ENCODE data around the gene RPGRIP1. TPM values are rescaled to one million over a fixed set of nuclear protein-coding genes. Genes with fewer than 3 reads are reported as not detected.
"Not testable (repeated sequence)": the region's sequence is repeated elsewhere in the genome, so short reads cannot be mapped to it uniquely, and the experiment has no call there.

RPGRIP1 gene
- total and polyA plus RNA-seq, 9 of the 15 experiments (the other 6 are each of a cell fraction or from before 2014, with no cell fraction given): 0.47 to 0.95 (median 0.65) TPM; not detected in 1

DNA sequence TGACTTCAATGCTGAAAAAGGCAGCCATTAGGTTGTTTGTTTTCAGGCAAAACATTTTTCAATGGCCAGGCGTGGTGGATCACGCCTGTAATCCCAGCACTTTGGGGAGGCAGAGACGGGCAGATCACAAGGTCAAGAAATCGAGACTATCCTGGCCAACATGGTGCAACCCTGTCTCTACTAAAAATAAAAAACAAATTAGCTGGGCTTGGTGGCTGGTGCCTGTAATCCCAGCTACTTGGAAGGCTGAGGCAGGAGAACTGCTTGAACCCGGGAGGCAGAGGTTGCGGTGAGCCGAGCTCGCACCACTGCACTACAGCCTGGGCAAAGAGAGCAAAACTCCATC lies 23.8 kb upstream of the RPGRIP1 start:
- CTCF ChIA-PET (ENCODE audit: low intra/inter-chr PET ratio); H3K4me3 ChIP-seq; H3K4me1 ChIP-seq (replicated peaks in 1 of 2; ENCODE audit: control insufficient read depth in 2 of 2, insufficient read depth in 2 of 2, low read length in 2 of 2); FAIRE-seq; DNase-seq (ENCODE audit: extremely low read depth in 1 of 4, low spot score in 3 of 4); in situ Hi-C loops (cut with MboI); H3K9me1 ChIP-seq (ENCODE audit: control insufficient read depth, insufficient read depth, low read length); ATAC-seq; BruUV-seq (replicated peaks); H3K9ac ChIP-seq (ENCODE audit: insufficient read depth in 1 of 2, low read depth in 2 of 2, low read length in 2 of 2); H2AFZ ChIP-seq (ENCODE audit: low read depth, low read length); H3K27me3 ChIP-seq (ENCODE audit: control insufficient read depth in 2 of 2, insufficient read depth in 2 of 2, low read length in 2 of 2); H3K9me3 ChIP-seq (replicated peaks; ENCODE audit: control insufficient read depth, insufficient read depth, low read depth, low read length); H3K4me2 ChIP-seq (ENCODE audit: insufficient read depth, low read length); intact Hi-C loops (cut with micrococcal nuclease); H3K27ac ChIP-seq (ENCODE audit: extremely low read depth, low read depth, low read length): not testable (repeated sequence)
- POLR2A ChIA-PET: interaction anchor here (0.6 to 6.1 kb wide), 11 partner anchors 9 to 191 kb away, joined by 3 to 58 read pairs (median 3); no protein-coding TSS in a partner anchor
- peaks cover 32% of the 10 kb centered on the region for H4K20me1 ChIP-seq (replicated peaks; ENCODE audit: control insufficient read depth, insufficient read depth, low read length)
- H3K79me2 ChIP-seq (ENCODE audit: control insufficient read depth, insufficient read depth, low read length): peaks cover 99% of the 10 kb centered on the region
- 88% methylated on average over 8 of the region's 8 CpGs for WGBS (ENCODE audit: insufficient coverage, low coverage, missing lambda C conversion rate)
- peaks cover 88% of the 10 kb centered on the region for H3K36me3 ChIP-seq (ENCODE audit: control insufficient read depth, insufficient read depth, low read length)
- TF ChIP-seq POLR2A (conservative IDR thresholded peaks at IDR 0.05): peak; percentile 30; the same call in 1 of the 2 replicates

DNA sequence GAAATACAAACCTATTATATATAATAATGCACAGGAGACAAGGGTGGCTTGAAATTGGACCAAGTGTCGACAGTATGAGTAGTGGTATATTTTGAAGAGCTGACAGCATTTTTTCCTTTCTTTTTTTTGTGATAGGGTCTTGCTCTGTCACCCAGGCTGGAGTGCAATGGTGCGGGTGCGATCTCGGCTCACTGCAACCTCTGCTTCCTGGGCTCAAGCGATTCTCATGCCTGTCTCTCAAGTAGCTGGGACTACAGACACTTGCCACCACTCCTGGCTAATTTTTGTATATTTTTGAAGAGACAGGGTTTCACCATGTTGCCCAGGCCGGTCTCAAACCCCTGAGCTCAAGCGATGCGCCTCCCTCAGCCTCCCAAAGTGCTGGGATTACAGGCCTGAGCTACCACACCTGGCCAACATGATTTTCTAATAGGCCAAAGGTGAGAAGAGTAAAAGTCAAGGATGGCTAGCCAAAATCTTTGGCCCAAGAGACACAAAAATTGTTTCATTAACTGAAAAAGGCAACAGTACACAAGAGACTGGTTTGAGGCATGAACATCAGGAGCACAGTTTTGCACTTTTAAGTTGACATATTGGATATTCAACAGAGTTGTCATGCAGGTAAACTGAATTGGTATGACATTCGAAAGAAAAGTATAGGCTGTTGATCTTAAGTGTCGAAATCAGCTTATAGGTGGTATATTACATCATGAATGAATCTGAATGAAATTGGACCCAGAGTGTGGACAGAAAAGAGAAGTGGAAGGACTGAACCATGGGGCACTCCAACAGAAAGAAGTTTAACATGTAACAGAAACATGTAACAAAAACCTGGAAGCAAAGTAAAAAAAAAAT lies 23.1 kb upstream of the RPGRIP1 start:
- 92% methylated on average over 8 of the region's 10 CpGs for whole genome bisulfite sequencing (ENCODE audit: insufficient coverage, low coverage, missing lambda C conversion rate)
- intact Hi-C loops (cut with micrococcal nuclease): no loop called here
- Histone ChIP-seq H2AFZ (ENCODE audit: low read depth, low read length) (no peak overlapping the region), H3K36me3 (ENCODE audit: control insufficient read depth, insufficient read depth, low read length) (peaks cover 88% of the 10 kb centered on the region), H3K4me1 (replicated peaks in 1 of 2; ENCODE audit: control insufficient read depth in 2 of 2, insufficient read depth in 2 of 2, low read length in 2 of 2) (peaks cover 4% of the 10 kb centered on the region in 2 experiments; a peak in 4 of 5 replicates), H3K4me2 (ENCODE audit: insufficient read depth, low read length) (no peak overlapping the region), H3K9me3 (replicated peaks; ENCODE audit: control insufficient read depth, insufficient read depth, low read depth, low read length) (no peaks in the 10 kb centered on the region), H4K20me1 (replicated peaks; ENCODE audit: control insufficient read depth, insufficient read depth, low read length) (peaks cover 36% of the 10 kb centered on the region), H3K27me3 (ENCODE audit: control insufficient read depth in 2 of 2, insufficient read depth in 2 of 2, low read length in 2 of 2) (no peaks in the 10 kb centered on the region), H3K27ac (ENCODE audit: extremely low read depth, low read depth, low read length) (no peak overlapping the region), H3K79me2 (ENCODE audit: control insufficient read depth, insufficient read depth, low read length) (peaks cover 99% of the 10 kb centered on the region), H3K4me3 (no peak overlapping the region), H3K9ac (ENCODE audit: insufficient read depth in 1 of 2, low read depth in 2 of 2, low read length in 2 of 2) (no peak overlapping the region), H3K9me1 (ENCODE audit: control insufficient read depth, insufficient read depth, low read length) (no peaks in the 10 kb centered on the region)
- in situ Hi-C loops (cut with MboI): no loop called here
- no peak for DNase-seq (ENCODE audit: extremely low read depth in 1 of 4, low spot score in 3 of 4)
- no TSS peak for BruUV-seq (replicated peaks)
- POLR2A ChIA-PET: interaction anchor here (0.6 to 6.1 kb wide), 13 partner anchors 8 to 191 kb away, joined by 3 to 58 read pairs (median 3); no protein-coding TSS in a partner anchor
- CTCF ChIA-PET (ENCODE audit: low intra/inter-chr PET ratio): no interaction called here
- TF ChIP-seq POLR2A (conservative IDR thresholded peaks at IDR 0.05) (peak; percentile 31; the same call in 1 of the 2 replicates), RBFOX2 (IDR thresholded peaks at IDR 0.05; ENCODE audit: low read depth, low read length) (0 out of 2 replicates have a peak, but pooled peaks have one; percentile 25), HMGN3 (IDR thresholded peaks at IDR 0.05; ENCODE audit: borderline replicate concordance, extremely low read depth, insufficient read length, low read depth, low read length) (no peak)
- ATAC-seq: peak; percentile 12
- FAIRE-seq: no peak
